ENCODE data around the gene SPPL3. TPM values are rescaled to one million over a fixed set of nuclear protein-coding genes. Genes with fewer than 3 reads are reported as not detected.

SPPL3 gene
- total RNA-seq, 1 experiment from 2014 or later, result 51.1 TPM

GRCh38 chr12:120744922-120745493, 159.2 kb downstream of the SPPL3 start:
- ChIA-PET CTCF (no interaction called here), POLR2A (no interaction called here)
- Histone ChIP-seq H3K4me3 (ENCODE audit: low read depth in 2 of 2, low read length in 2 of 2) (no peak overlapping the region), H3K27me3 (ENCODE audit: control insufficient read depth, insufficient read depth, low read length) (no peaks in the 10 kb centered on the region), H3K9me3 (ENCODE audit: control insufficient read depth, insufficient read depth, low read depth, low read length) (no peaks in the 10 kb centered on the region), H3K27ac (ENCODE audit: low read length) (no peak overlapping the region), H3K4me1 (ENCODE audit: control insufficient read depth, insufficient read depth, low read length) (no peaks in the 10 kb centered on the region), H3K36me3 (ENCODE audit: control insufficient read depth, insufficient read depth, low read length) (no peaks in the 10 kb centered on the region)
- ATAC-seq (no peak), DNase-seq (ENCODE audit: low read depth, low spot score) (no peak)
- in situ Hi-C loops (cut with HindIII; ENCODE audit: low pct_unique_long_range_greater_than_20kb, low sequenced_read_pairs) (no loop called here), intact Hi-C loops (cut with micrococcal nuclease; ENCODE audit: unreplicated experiment) (no loop called here)
- BruUV-seq (replicated peaks), result no TSS peak
- TF ChIP-seq SIN3A (IDR thresholded peaks at IDR 0.05; ENCODE audit: borderline replicate concordance, insufficient read depth, low read depth, low read length) (no peak), REST (IDR thresholded peaks at IDR 0.05; ENCODE audit: insufficient read depth in 1 of 2, low read depth in 2 of 2, low read length in 1 of 2) (no peak), TCF7L2 (IDR thresholded peaks at IDR 0.05; ENCODE audit: low read depth, low read length) (no peak), CTCF (IDR thresholded peaks at IDR 0.05) (no peak)

GRCh38 chr12:120741476-120742421, 162.4 kb downstream of the SPPL3 start:
- in situ Hi-C loops (cut with HindIII; ENCODE audit: low pct_unique_long_range_greater_than_20kb, low sequenced_read_pairs), result no loop called here
- no peaks in the 10 kb centered on the region for H3K36me3 ChIP-seq (ENCODE audit: control insufficient read depth, insufficient read depth, low read length)
- H3K27ac ChIP-seq (ENCODE audit: low read length), result no peak overlapping the region
- H3K4me3 ChIP-seq (ENCODE audit: low read depth in 2 of 2, low read length in 2 of 2), result no peak overlapping the region
- DNase-seq (ENCODE audit: low read depth, low spot score) (no peak), ATAC-seq (no peak)
- H3K4me1 ChIP-seq (ENCODE audit: control insufficient read depth, insufficient read depth, low read length), result no peaks in the 10 kb centered on the region
- no TSS peak for BruUV-seq (replicated peaks)
- POLR2A ChIA-PET, result interaction anchor here (0.7 kb wide), 1 partner anchor 19 kb away, joined by 3 read pairs; no protein-coding TSS in a partner anchor
- intact Hi-C loops (cut with micrococcal nuclease; ENCODE audit: unreplicated experiment), result no loop called here
- CTCF ChIA-PET, result interaction anchor here (0.7 kb wide), 1 partner anchor 268 kb away, joined by 9 read pairs; no protein-coding TSS in a partner anchor
- TF ChIP-seq TCF7L2 (IDR thresholded peaks at IDR 0.05; ENCODE audit: low read depth, low read length) (no peak), REST (IDR thresholded peaks at IDR 0.05; ENCODE audit: insufficient read depth in 1 of 2, low read depth in 2 of 2, low read length in 1 of 2) (no peak), POLR2AphosphoS5 (IDR thresholded peaks at IDR 0.05; ENCODE audit: low read depth, low read length) (no peak), SIN3A (IDR thresholded peaks at IDR 0.05; ENCODE audit: borderline replicate concordance, insufficient read depth, low read depth, low read length) (no peak)
- no peaks in the 10 kb centered on the region for H3K9me3 ChIP-seq (ENCODE audit: control insufficient read depth, insufficient read depth, low read depth, low read length)
- H3K27me3 ChIP-seq (ENCODE audit: control insufficient read depth, insufficient read depth, low read length), result no peaks in the 10 kb centered on the region
